H1 (cell line): Measurements from ENCODE around the gene LRIG2. TPM values are rescaled to one million over a fixed set of nuclear protein-coding genes. Genes with fewer than 3 reads are reported as not detected.

Experiments used
- CTCF ChIA-PET: fragments of 300-600 bp; sonication (Branson Sonifier 250); formaldehyde crosslinking; loops from one replicate; lab custom pipeline; 2021; ENCODE audit not compliant: partially characterized antibody; lab: Charles Lee
- POLR2A ChIA-PET: fragments of 300-600 bp; sonication (Branson Sonifier 250); formaldehyde crosslinking; loops from one replicate; lab custom pipeline; 2021; ENCODE audit warnings: inconsistent platforms; ENCODE audit not compliant: partially characterized antibody; lab: Charles Lee
- DNase-seq, 2 experiments: peaks; one replicate each; pipeline versions ENCODE4 v3.0.0 to v3.0.0-alpha.2; 2010 to 2022; ENCODE audit warnings: low spot score in 2 of 2, low read depth in 1 of 2, mixed read lengths in 1 of 2
- FAIRE-seq: peaks from 2 replicates; lab custom pipeline; 2011; peaks lifted over from hg19 to GRCh38; lab: Jason Lieb, UNC
- H2AFZ ChIP-seq: 2 replicates; pipeline ENCODE4 v1.8.1; 2012; ENCODE audit warnings: low read length, inconsistent platforms
- H2AK5ac ChIP-seq: 2 replicates; pipeline ENCODE4 v1.6.1; 2013; ENCODE audit warnings: low read depth, low read length
- H2BK120ac ChIP-seq: replicated peaks from 2 replicates; pipeline ENCODE3; 2013; ENCODE audit warnings: low read depth, low read length, inconsistent platforms
- H2BK12ac ChIP-seq: 2 replicates; pipeline ENCODE4 v1.6.1; 2013; ENCODE audit warnings: low read depth, low read length
- H2BK15ac ChIP-seq: 2 replicates; pipeline ENCODE4 v1.6.1; 2013; ENCODE audit warnings: low read length
- H2BK20ac ChIP-seq: 2 replicates; pipeline ENCODE4 v1.6.1; 2013; ENCODE audit warnings: low read length
- H2BK5ac ChIP-seq: 2 replicates; pipeline ENCODE4 v1.6.1; 2013; ENCODE audit warnings: low read depth, low read length
- H3K14ac ChIP-seq: 2 replicates; pipeline ENCODE4 v1.6.1; 2013; ENCODE audit warnings: inconsistent platforms; ENCODE audit not compliant: insufficient read length
- H3K18ac ChIP-seq: 2 replicates; pipeline ENCODE4 v1.6.1; 2013; ENCODE audit warnings: low read length; ENCODE audit errors: extremely low read depth
- H3K23ac ChIP-seq: 2 replicates; pipeline ENCODE4 v1.6.1; 2013; ENCODE audit warnings: inconsistent platforms; ENCODE audit not compliant: insufficient read length
- H3K23me2 ChIP-seq: 2 replicates; pipeline ENCODE4 v1.6.1; 2013; ENCODE audit warnings: low read depth, low read length
- H3K27ac ChIP-seq: 2 replicates; pipeline ENCODE4 v1.6.1; 2011; ENCODE audit warnings: low read depth, low read length, inconsistent platforms
- H3K27me3 ChIP-seq, 4 experiments: replicated peaks in 1 of 4; 1 replicate in 1 of 4; 2 replicates in 3 of 4; pipeline versions ENCODE4 v1.6.1 to v1.8.1; 2011 to 2013; ENCODE audit warnings: low read length in 3 of 4, mild to moderate bottlenecking in 3 of 4, inconsistent platforms in 2 of 4, mixed read lengths in 2 of 4, moderate library complexity in 1 of 4; ENCODE audit not compliant: control insufficient read depth in 3 of 4, insufficient read depth in 3 of 4; ENCODE audit errors: extremely low read depth in 1 of 4
- H3K36me3 ChIP-seq, 4 experiments: 2 replicates each; pipeline versions ENCODE4 v1.6.1 to v1.8.1; 2011 to 2013; ENCODE audit warnings: mild to moderate bottlenecking in 4 of 4, low read length in 3 of 4, moderate library complexity in 2 of 4, control low read depth in 1 of 4, inconsistent platforms in 1 of 4; ENCODE audit not compliant: insufficient read depth in 4 of 4, control insufficient read depth in 2 of 4
- H3K4ac ChIP-seq: replicated peaks from 2 replicates; pipeline ENCODE3; 2013; ENCODE audit warnings: low read length, low read depth, mixed read lengths, inconsistent platforms; ENCODE audit not compliant: insufficient read length
- H3K4me1 ChIP-seq, 4 experiments: replicated peaks in 1 of 4; 1 replicate in 1 of 4; 2 replicates in 3 of 4; pipeline versions ENCODE4 v1.6.1 to v1.8.1; 2011 to 2013; ENCODE audit warnings: low read length in 3 of 4, inconsistent platforms in 2 of 4, mixed read lengths in 1 of 4; ENCODE audit not compliant: insufficient read depth in 4 of 4, control insufficient read depth in 3 of 4
- H3K4me2 ChIP-seq, 2 experiments: 2 replicates each; pipeline versions ENCODE4 v1.6.1 to v1.8.1; 2011 to 2013; ENCODE audit warnings: low read depth in 2 of 2, low read length in 2 of 2, control low read depth in 1 of 2, inconsistent platforms in 1 of 2, mild to moderate bottlenecking in 1 of 2; ENCODE audit not compliant: insufficient read depth in 1 of 2
- H3K4me3 ChIP-seq, 4 experiments: fragments of 200-600, 300-600 bp in 1 of 4; sonication (generic), shearing (Covaris generic), sonication (Bioruptor Twin) in 1 of 4; 2 replicates each; pipeline versions ENCODE4 v1.5.1 to v1.8.1; 2011 to 2016; ENCODE audit warnings: low read length in 4 of 4, low read depth in 3 of 4, control low read depth in 2 of 4, inconsistent platforms in 2 of 4, mild to moderate bottlenecking in 2 of 4, mixed read lengths in 1 of 4, moderate library complexity in 1 of 4; ENCODE audit not compliant: insufficient read depth in 2 of 4; ENCODE audit errors: extremely low read depth in 1 of 4
- H3K56ac ChIP-seq: replicated peaks from 2 replicates; pipeline ENCODE3; 2013; ENCODE audit warnings: low read depth, mild to moderate bottlenecking, mixed read lengths, low read length, inconsistent platforms; ENCODE audit not compliant: insufficient read length
- H3K79me1 ChIP-seq: 2 replicates; pipeline ENCODE4 v1.6.1; 2013; ENCODE audit warnings: low read depth, low read length, control low read depth
- H3K79me2 ChIP-seq, 2 experiments: 2 replicates each; pipeline versions ENCODE4 v1.6.1 to v1.8.1; 2012 to 2013; ENCODE audit warnings: low read length in 2 of 2, mild to moderate bottlenecking in 2 of 2, inconsistent platforms in 1 of 2; ENCODE audit not compliant: insufficient read depth in 2 of 2, control insufficient read depth in 1 of 2
- H3K9ac ChIP-seq, 4 experiments: replicated peaks in 1 of 4; 1 replicate in 1 of 4; 2 replicates in 3 of 4; pipeline versions ENCODE4 v1.6.1 to v1.8.1; 2011 to 2013; ENCODE audit warnings: low read depth in 3 of 4, low read length in 3 of 4, control low read depth in 2 of 4, mild to moderate bottlenecking in 2 of 4, moderate library complexity in 2 of 4, inconsistent platforms in 1 of 4; ENCODE audit errors: extremely low read depth in 1 of 4
- H3K9me3 ChIP-seq, 2 experiments: 2 replicates each; pipeline versions ENCODE4 v1.6.1 to v1.8.1; 2012 to 2013; ENCODE audit warnings: mild to moderate bottlenecking in 2 of 2, moderate library complexity in 2 of 2, control low read depth in 1 of 2, inconsistent platforms in 1 of 2, low read depth in 1 of 2, low read length in 1 of 2, mixed read lengths in 1 of 2; ENCODE audit not compliant: insufficient read depth in 2 of 2
- H4K20me1 ChIP-seq, 2 experiments: replicated peaks in 1 of 2; 2 replicates each; pipeline versions ENCODE3 to v1.8.1; 2011 to 2013; ENCODE audit warnings: inconsistent platforms in 2 of 2, low read length in 2 of 2, mild to moderate bottlenecking in 1 of 2; ENCODE audit not compliant: insufficient read depth in 2 of 2, control insufficient read depth in 1 of 2
- H4K5ac ChIP-seq: 2 replicates; pipeline ENCODE4 v1.6.1; 2013; ENCODE audit warnings: low read length, low read depth, mixed read lengths, inconsistent platforms; ENCODE audit not compliant: insufficient read length
- H4K8ac ChIP-seq: 2 replicates; pipeline ENCODE4 v1.8.0; 2013; ENCODE audit warnings: mild to moderate bottlenecking, moderate library complexity, low read length, inconsistent platforms; ENCODE audit not compliant: insufficient read depth; ENCODE audit errors: extremely low read depth
- H4K91ac ChIP-seq: replicated peaks from 2 replicates; pipeline ENCODE3; 2013; ENCODE audit warnings: low read length, mixed read lengths, inconsistent platforms; ENCODE audit not compliant: insufficient read length
- ASH2L ChIP-seq: fragments of 200-600, 300-600 bp; sonication (generic); IDR thresholded peaks from one replicate; pipeline ENCODE4 v1.7.1; 2017; ENCODE audit warnings: low read length
- ATF2 ChIP-seq: IDR thresholded peaks from 2 replicates; pipeline ENCODE4 v1.6.1; 2012; ENCODE audit warnings: low read length, inconsistent platforms
- EP300 ChIP-seq, 2 experiments: IDR thresholded peaks; 1 replicate in 1 of 2; 2 replicates in 1 of 2; pipeline ENCODE4 v1.6.1; 2011 to 2012; ENCODE audit warnings: low read depth in 2 of 2, low read length in 2 of 2, mild to moderate bottlenecking in 2 of 2, borderline replicate concordance in 1 of 2, inconsistent platforms in 1 of 2, moderate library complexity in 1 of 2
- HDAC2 ChIP-seq, 2 experiments: fragments of 300-600 bp in 1 of 2; sonication (generic) in 1 of 2; IDR thresholded peaks; 2 replicates each; pipeline ENCODE4 v1.6.1; 2011 to 2012; ENCODE audit warnings: low read depth in 2 of 2, low read length in 2 of 2, mild to moderate bottlenecking in 2 of 2, moderate library complexity in 2 of 2, borderline replicate concordance in 1 of 2, inconsistent platforms in 1 of 2
- KDM4A ChIP-seq: IDR thresholded peaks from one replicate; pipeline ENCODE4 v1.7.1; 2012; ENCODE audit warnings: low read depth, mild to moderate bottlenecking, moderate library complexity, low read length, inconsistent platforms; ENCODE audit not compliant: severe bottlenecking
- NANOG ChIP-seq: IDR thresholded peaks from 2 replicates; pipeline ENCODE4 v1.6.1; 2011; ENCODE audit warnings: low read length, low read depth, mild to moderate bottlenecking, inconsistent platforms; ENCODE audit not compliant: insufficient read depth, poor library complexity, severe bottlenecking
- NRF1 ChIP-seq: IDR thresholded peaks from 2 replicates; pipeline ENCODE4 v1.6.1; 2011; ENCODE audit warnings: mild to moderate bottlenecking, low read depth, low read length, improper control_type of control experiment
- RBBP5 ChIP-seq: IDR thresholded peaks from 2 replicates; pipeline ENCODE4 v1.7.1; 2012; ENCODE audit warnings: low read depth, mild to moderate bottlenecking, inconsistent platforms, low read length, moderate library complexity, borderline replicate concordance
- RFX5 ChIP-seq: IDR thresholded peaks from 2 replicates; pipeline ENCODE4 v1.6.1; 2011; ENCODE audit warnings: low read depth, low read length, improper control_type of control experiment, borderline replicate concordance
- SP1 ChIP-seq: IDR thresholded peaks from 2 replicates; pipeline ENCODE4 v1.6.1; 2011; ENCODE audit warnings: low read depth, low read length
- SP2 ChIP-seq: IDR thresholded peaks from 2 replicates; pipeline ENCODE4 v1.6.1; 2012; ENCODE audit warnings: mild to moderate bottlenecking, low read length, inconsistent platforms
- SP4 ChIP-seq: IDR thresholded peaks from 2 replicates; pipeline ENCODE4 v1.6.1; 2012; ENCODE audit warnings: low read length, inconsistent platforms
- WGBS, 2 experiments: shearing (Covaris generic) in 1 of 2; methylation state at CpG; one replicate each; pipeline versions ENCODE4 v1.1.6 to v1.1.7; 2013 to 2015; ENCODE audit warnings: low lambda C conversion rate in 2 of 2, mixed read lengths in 2 of 2, inconsistent platforms in 1 of 2, low coverage in 1 of 2, missing lambda C conversion rate in 1 of 2; ENCODE audit not compliant: insufficient replicate concordance in 2 of 2, insufficient coverage in 1 of 2, insufficient read length in 1 of 2; ENCODE audit errors: extremely low coverage in 1 of 2, missing lambda C conversion rate in 1 of 2; 5-methylcytosine and 5-hydroxymethylcytosine counted together
- polyA plus RNA-seq, 7 experiments: library from polyadenylated mRNA; depleted of rRNA in 3 of 7; stranded (reverse) in 5 of 7; unstranded in 2 of 7; fragments of >200 nt in 5 of 7; fragments of 200-250 nt in 2 of 7; gene quantifications; 1 replicate in 5 of 7; 2 replicates in 1 of 7; 4 replicates in 1 of 7; pipeline versions ENCODE4 v1.2.1 to v1.2.3, GENCODE V29; 2011 to 2013; ENCODE audit warnings: missing spikeins in 2 of 7, mixed read lengths in 2 of 7
- total RNA-seq: library from RNA; stranded (reverse); fragmentation: NEBNext Ultra II Directional; extraction: Animal tissue kit (Norgen Biotek cat#: 25700); gene quantifications from 2 replicates; pipeline ENCODE4 v1.2.1, GENCODE V29; 2021

Gene LRIG2
- total and polyA plus RNA-seq, 2 of the 8 experiments (the other 6 are each of a cell fraction or from before 2014, with no cell fraction given), result 16.2 to 20.9 TPM

DNA sequence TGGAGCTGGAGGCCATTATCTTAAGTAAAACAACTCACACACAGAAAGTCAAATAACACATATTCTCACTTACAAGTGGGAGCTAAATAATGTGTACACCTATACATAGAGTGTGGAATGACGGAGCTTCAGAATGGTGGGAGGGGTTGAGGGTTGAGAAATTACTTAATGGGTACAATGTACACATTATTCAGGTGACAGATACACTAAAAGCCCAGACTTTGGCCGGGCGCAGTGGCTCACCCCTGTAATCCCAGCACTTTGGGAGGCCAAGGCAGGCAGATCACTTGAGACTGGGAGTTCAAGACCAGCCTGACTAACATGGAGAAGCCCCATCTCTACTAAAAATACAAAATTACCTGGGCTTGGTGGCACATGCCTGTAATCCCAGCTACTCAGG lies 24.9 kb upstream of the LRIG2 start:
- Histone ChIP-seq H2AK5ac (no peak overlapping the region), H3K27ac (no peak overlapping the region), H3K56ac (no peak overlapping the region), H2BK5ac (no peak overlapping the region), H3K9ac (no peak overlapping the region), H3K18ac (no peak overlapping the region), H3K4me3 (no peak overlapping the region), H3K14ac (no peak overlapping the region), H3K27me3 (no peaks in the 10 kb centered on the region), H3K4ac (no peak overlapping the region), H3K23me2 (no peaks in the 10 kb centered on the region), H2AFZ (no peak overlapping the region), H3K4me1 (peaks cover 7 to 18% (median 18%) of the 10 kb centered on the region in 4 experiments; a peak in 6 of 7 replicates), H3K79me1 (no peaks in the 10 kb centered on the region), H3K4me2 (no peak overlapping the region), H2BK15ac (no peak overlapping the region), H4K20me1 (no peaks in the 10 kb centered on the region)
- CTCF ChIA-PET, result interaction anchor here (1.2 to 3.2 kb wide), 4 partner anchors 9 to 332 kb away, joined by 3 to 18 read pairs (median 6); partner anchors contain the start of gene LRIG2
- 95% methylated on average over 3 of the region's 3 CpGs; no CpG with 5 or more reads in 1 of the 2 experiments for WGBS, 2 experiments
- DNase-seq, result no peak
- FAIRE-seq, result no peak
- POLR2A ChIA-PET, result interaction anchor here (0.6 to 1.2 kb wide), 2 partner anchors 243 to 273 kb away, joined by 3 read pairs; no protein-coding TSS in a partner anchor
- TF ChIP-seq HDAC2 (IDR thresholded peaks at IDR 0.05; ENCODE audit: borderline replicate concordance in 1 of 2, low read depth in 2 of 2, low read length in 2 of 2) (no peak), RFX5 (no peak), ATF2 (no peak), NANOG (no peak), SP2 (no peak), SP1 (no peak), ASH2L (no peak), RBBP5 (no peak), KDM4A (no peak), NRF1 (no peak), SP4 (no peak), EP300 (IDR thresholded peaks at IDR 0.05; ENCODE audit: borderline replicate concordance in 1 of 2, low read depth in 2 of 2, low read length in 2 of 2) (no peak)
- TF ChIP-seq, all 59 proteins: peak for 0
- Histone ChIP-seq H4K8ac (no peak overlapping the region), H3K23ac (no peak overlapping the region), H3K36me3 (no peaks in the 10 kb centered on the region), H4K5ac (no peak overlapping the region), H4K91ac (no peak overlapping the region), H3K79me2 (no peaks in the 10 kb centered on the region), H2BK20ac (no peak overlapping the region), H2BK120ac (no peak overlapping the region), H3K9me3 (no peaks in the 10 kb centered on the region), H2BK12ac (no peak overlapping the region)
